Left lobe of liver (tissue), 2 donors: Measurements from ENCODE around the gene ZNF407. TPM values are rescaled to one million over a fixed set of nuclear protein-coding genes. Genes with fewer than 3 reads are reported as not detected.

Experiments used
- ATAC-seq: fragments of 200-7000 bp; cut with Tn5 transposase; one replicate; pipeline ENCODE4 v1.9.1; 2020; ENCODE audit warnings: mild to moderate bottlenecking, moderate library complexity
- DNase-seq: peaks from one replicate; pipeline ENCODE4 v3.0.0-alpha.2; 2020; ENCODE audit warnings: low spot score
- total RNA-seq: library from RNA; stranded (reverse); gene quantifications from one replicate; pipeline ENCODE4 v1.2.1, GENCODE V29; 2021
- donor health status: DM: no; HTN: no; CAD: no; lungs with moderate emphysema.
- donor health status: DM: no; HTN: yes; CAD: no.

Gene ZNF407
- total RNA-seq, 1 donor from 2014 or later, result 4.9 TPM

DNA sequence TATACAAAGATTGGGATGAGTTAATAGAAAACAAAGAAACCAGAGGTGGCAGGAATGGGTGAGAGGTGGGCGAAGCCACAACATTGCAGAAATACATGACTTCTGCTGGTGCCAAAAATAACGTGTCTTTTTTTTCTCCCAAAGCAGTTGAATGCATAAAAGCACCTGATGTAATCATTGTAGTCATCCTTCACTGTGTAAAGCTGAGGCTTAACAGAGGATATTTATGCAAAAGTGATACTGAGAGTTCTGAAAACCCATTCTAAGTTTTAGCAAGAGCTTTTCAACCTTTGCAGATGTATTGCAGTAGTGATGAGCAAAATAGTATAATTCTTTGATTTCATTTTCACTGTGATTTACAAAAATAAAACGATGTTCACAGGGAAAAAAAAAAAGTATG is 438.3 kb downstream of the ZNF407 start:
- DNase-seq, result no peak
- no peak for ATAC-seq

DNA sequence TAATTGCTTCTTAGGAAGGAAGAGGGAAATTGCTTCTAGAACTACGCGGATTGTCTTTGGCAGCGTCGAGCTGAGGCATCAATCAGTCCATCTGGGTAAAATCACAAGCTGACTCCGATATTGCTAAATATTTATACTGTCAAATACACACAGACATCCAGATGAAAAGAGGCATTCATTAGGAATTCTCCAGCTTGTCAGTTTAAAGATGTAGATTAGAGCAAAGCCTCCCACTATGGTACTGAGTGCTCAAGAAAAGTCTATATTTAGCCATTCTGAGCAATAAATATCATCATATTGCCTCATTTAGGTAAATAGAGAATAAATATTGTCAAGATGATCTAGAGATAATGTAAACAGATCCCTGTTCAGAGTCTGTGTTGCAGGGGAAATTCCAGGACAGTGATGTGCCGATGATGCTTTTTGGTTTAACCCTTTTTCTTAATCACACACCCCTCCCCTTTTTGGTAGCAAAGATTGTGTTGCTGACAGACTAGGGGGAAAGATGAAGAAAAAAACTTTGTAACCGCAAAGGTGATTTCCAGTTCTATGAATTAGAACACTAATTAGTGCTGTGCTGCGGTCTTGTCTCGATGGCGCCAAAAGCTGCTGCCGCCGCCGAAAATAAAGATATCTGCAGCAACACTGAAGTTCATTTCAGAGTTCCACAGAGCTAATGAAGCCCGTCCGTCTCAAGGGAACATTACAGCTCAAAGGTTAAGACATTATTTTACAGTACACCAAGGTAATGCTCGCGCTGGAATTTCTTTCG is 439.4 kb downstream of the ZNF407 start:
- DNase-seq (no peak), ATAC-seq (no peak)

DNA sequence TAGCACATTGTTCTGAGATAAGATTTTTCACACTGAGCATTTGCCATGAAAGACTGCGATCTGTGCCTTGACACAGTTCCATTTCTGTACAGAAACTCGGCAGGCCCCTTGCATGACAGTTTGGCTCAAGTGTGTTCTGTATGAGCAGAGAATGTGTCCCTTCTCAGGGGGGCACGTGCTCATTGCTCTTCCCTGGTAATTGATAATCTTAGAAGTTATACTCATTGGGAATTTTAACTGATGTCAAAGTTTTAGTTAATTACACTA is 440.0 kb downstream of the ZNF407 start:
- ATAC-seq (no peak), DNase-seq (no peak)

DNA sequence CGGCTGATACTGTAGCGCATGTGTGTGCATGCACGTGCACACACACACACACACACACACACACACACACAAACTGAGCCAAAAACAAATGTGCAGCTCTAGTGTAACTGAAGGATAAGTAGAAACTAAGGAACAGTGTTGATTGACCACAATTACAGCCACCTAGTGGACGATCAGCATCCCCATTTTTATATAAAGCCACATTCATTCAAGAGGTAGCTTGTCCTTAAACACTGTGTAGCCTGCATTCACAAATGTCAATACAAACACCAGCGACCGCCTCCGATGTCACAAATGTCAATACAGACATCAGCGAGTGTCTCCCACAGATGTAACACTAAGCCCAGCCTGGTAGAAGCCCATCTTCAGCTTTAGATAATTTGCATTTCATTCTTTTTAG is 443.9 kb downstream of the ZNF407 start:
- no peak for DNase-seq
- ATAC-seq, result peak; percentile 86

DNA sequence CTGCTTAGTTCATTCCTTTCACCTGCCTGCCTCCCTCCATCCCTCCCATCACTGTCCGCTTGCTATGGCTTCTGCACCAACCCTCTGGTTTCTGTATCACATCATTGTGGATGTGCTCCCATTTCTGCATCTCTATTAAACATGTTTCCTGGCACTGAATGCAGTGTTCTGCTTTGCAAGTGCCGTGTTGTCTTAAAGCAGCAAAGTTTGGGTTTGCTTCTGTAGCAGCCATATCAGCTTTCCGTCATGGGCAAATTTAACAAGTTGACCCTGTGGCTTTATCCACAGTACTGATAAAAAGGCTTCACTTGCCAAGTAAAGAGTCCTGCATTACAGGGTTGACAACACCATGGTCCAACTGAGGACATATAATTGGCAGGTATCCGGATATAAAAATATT is 445.8 kb downstream of the ZNF407 start:
- ATAC-seq, result no peak
- no peak for DNase-seq

DNA sequence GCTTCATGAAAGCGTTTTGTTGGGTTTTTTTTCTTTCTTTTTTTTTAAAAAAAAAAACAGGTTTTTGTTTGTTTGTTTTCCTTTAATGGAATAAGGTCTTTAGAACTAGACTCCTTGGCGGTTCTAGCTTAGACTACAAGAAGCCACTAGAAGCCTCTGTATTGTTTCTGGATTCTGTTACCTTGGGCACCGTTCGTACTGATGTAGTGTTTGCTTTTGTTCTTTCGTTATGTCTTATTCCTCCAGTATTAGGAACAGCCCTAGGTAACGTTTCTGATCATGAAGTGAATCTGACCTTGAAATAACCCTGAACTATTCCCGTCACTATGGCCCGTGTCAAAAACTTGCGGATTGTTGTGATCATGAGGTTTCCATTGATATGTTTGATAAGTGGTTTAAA is 446.6 kb downstream of the ZNF407 start:
- no peak for DNase-seq
- no peak for ATAC-seq

DNA sequence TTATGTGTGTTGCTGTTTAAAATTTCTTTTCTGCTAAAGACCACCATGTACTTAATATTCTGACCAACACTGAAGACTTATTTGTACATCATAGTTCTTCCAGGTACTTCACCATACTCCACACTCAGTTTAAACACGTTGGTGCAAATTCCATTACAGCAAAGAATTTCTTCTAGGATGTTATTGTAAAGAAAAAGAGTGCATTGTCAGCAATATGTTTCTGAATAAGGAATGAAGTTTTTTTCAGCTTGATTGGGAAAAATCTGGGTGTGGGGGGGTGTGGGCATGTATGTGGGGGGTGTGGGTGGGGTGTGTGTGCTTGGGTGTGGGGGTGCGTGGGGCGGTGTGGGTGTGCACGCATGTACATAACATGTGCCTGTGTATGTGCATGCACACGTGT is 447.1 kb downstream of the ZNF407 start:
- DNase-seq (no peak), ATAC-seq (no peak)

DNA sequence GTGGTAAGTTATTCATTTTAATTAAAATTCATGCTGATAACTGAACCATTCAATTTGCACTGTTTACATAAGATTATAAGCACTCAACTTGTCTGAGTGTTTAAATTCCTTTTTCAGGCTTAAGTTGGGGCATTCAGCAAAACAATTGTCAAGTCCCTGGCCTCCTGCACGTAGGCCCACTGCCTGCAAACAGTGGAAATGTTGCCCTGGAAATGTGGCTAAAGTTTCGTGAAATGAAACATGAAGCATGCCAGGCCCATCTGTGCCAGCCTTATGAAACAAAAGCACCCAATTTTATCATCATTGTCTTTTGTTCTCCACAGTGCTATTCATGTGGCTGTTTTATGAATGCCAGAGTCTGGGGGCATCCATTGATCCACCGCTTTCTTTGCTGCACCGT is 447.6 kb downstream of the ZNF407 start:
- ATAC-seq (no peak), DNase-seq (no peak)

DNA sequence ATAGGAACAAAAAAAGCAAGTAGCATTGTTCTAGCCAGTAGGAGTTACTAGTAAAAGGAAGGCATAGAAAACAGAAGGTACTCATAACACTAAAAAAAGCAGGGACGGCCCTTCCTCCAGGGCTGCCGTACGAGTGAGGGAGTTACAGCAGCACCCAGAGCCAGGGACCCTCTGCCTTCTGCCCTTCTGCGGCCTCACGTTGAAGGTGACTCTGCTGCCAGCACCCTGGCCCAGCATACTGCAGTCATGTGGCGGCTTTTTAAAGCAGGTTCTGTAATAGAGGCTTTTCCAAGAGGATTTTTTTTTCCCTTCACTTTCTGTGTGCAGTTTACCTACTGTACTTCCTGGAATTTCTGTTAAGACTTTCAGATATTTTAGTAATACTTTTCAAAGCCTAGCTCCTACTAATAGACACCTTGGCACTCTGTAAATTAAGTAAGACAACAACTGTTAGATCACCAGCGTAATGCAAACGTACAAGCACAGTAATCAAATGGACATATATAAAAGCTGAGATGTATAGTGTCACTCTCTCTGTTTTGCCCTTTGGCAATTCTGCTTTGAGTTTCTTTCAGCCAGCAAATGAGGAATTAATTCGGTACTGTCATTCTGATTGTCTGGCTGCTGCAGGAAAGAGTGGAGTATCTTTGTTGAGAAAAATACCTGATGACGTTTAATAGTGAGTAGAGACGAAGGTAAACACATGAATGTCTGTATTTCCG is 449.7 kb downstream of the ZNF407 start:
- no peak for ATAC-seq
- no peak for DNase-seq

DNA sequence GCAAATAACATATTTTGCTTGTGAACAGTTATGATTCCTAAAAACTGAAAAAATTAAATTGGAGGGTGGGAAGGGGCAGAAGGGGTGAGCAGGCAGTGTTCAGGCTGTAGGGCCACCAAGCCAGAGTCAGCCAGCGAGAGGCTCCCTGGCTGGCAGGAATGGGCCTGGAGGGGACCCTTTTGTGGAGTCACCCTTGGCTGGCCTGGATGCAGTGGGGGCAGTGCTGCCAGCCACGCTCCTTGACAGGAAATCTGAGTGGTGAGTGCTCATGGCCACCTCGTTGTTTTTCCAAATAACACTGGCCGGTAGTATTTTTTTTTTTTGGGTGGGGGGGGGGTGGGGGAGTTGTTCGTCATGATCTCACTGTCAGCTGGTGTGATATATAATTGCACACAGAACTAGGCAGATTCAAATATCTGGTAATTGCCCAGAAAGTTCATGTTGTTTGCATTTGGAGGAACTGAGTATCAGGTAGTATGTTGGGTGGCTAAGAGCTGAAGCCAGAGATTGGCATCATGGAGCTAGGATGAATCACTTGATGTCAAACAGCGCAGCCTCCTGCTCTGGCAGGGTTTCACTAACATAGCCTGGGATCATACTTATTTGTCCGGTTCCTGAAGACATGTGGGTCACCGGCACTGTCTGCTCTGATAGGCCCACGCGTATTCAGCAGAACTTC is 451.2 kb downstream of the ZNF407 start:
- DNase-seq, result no peak
- no peak for ATAC-seq

DNA sequence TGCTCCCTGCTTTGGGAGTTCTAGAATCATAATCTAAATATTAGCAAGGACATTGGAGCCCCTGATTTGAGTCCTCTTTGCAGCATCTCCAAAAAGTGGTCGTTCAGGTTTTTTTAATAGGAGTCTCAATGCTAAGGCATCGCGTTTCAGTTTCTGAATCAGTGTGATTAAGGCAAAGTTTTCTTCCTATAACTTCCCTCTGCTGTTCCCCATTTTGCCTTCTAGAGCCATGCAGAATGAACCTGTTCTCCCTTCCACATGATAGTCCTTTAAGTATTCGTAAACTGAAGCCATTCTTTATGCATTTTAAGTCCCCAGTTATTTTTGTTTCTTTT is 451.8 kb downstream of the ZNF407 start:
- ATAC-seq, result no peak
- no peak for DNase-seq

DNA sequence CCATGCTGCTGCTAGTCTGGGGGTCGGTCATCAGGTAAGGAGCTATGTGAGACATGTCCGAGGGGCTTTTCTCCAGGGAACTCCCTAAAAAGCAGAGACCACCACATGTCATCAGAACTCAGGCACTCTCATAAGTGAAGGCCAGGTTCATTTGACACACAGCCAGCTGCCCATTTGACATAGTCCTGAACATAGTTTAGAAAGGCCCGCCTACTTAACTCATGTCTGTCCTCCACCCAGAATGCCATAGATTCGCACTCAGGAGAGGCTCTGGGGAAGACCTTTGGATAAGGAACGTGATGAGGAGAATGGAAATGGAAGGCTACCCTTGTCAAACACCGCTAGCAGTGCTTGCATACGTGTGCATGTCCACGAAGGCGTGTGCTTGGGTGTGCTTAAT is 454.1 kb downstream of the ZNF407 start:
- ATAC-seq (no peak), DNase-seq (no peak)

DNA sequence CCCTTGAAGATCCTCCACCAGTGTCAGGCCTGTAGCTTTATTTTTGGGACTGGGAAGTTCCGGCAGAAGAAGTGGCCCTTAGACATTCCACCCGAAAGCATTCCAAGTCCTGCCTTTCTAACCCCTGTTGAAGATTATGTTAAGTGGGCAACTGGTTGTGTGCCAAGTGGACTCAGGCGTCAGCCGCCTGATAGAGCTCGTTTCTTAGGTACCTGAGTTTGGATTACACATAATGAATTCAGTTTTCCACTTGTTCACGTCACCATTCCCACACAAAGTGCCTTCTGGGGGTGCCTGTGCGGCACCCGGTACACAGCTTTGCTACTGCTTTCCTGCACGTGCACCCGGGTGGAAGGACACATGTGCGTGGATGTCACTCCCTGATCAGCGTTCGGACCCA is 454.8 kb downstream of the ZNF407 start:
- DNase-seq (no peak), ATAC-seq (no peak)

DNA sequence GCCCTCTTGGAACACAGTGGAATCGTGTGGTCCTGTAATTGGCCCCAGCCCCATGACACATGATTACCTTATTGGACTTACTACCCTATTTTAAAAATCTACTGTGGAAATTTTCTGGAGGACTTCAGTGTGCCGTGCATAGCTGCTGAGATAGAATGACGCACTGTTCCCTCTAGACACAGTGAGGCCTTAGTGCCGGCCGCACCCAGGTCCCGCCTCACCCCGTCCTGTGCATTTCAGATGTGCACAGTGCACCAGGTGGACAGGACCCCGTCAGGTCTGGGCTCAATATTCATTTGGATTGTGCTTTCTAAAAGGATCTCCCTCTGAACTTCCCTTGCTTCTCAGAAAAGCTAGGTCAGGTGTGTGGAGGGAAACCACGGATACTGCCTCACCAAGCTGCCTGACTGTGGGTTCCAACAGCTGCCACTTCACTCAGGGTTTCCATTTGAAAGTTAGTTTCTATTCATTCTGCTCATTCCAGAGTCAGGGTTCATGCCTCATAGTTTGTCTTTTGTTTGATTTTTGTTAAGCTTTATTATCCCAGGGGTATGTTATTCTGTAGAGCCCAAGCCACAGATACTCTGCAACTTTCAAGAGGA is 455.5 kb downstream of the ZNF407 start:
- ATAC-seq, result no peak
- DNase-seq, result no peak

DNA sequence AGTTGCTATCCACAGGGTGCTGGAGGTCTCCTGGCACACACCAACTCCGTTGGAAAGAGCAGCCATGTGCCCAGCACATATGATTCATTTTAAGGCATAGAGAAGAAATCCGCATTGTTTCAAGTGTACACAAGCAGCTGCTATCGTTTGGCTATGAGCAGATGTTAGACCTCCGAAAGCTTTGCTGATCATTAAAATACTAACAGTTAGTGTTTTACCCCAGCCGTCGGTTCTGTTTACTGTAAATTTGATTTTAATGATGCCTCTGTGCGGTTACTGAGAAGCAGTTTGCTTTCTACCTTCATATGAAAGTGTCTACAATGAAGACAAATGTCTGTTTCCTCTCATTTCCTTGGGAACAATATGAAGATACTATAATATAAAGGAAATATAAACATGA is 456.4 kb downstream of the ZNF407 start:
- ATAC-seq (no peak), DNase-seq (no peak)

DNA sequence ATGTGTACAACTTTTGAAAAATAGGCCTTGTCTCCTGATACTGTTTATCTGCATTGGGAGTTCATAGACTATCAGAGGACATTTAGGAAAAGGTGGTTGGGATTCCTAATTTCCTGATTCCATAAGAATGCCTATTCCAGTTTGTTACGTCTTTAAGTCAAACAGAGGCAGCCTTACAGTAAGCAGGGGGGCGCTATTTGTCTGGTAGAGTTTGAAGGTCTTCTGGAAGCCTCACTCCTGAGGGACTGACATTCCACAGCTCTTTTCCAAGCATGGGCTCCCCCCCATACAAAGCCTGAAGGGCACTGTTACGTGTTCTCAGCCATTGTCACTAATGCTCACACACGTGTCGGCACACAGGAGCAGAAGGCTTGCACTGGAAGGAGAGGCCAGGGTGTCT is 456.9 kb downstream of the ZNF407 start:
- no peak for DNase-seq
- ATAC-seq, result no peak

DNA sequence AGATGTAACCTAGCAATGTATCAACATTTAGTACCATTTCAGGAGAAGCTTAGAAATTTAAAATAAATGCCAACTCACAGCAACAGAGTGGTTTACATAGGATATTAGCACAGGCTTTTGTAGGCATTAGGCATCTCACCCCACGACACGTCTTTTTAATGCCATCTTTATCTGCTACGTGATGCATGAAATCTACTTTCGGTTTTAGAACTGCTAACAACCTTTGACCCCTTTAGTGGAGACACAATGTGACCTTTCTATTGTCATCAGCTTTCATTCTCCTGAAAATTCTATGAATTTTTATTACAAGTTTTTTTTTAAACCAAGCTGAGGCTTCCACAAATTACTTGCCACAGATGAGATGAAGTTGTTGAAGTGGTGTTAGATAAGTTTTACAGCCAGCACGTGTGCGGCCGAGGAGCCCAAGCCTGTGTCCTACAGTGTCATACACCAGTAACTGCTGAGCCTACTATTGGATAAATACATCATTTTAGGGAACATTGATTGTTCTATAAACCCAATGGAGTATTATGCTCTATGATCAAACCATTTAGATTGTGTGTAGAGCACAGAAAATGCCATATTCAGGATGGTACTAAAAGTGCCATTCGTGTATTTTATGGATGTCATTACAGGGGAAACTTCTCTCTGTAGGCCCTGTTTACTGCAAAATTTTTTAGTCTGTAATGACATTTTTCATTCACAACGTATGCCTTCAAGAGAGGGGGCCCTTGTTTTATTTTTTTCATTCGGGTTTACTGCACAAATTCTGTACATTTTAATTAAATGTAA is 459.7 kb downstream of the ZNF407 start:
- ATAC-seq (peak; percentile 63), DNase-seq (no peak)

DNA sequence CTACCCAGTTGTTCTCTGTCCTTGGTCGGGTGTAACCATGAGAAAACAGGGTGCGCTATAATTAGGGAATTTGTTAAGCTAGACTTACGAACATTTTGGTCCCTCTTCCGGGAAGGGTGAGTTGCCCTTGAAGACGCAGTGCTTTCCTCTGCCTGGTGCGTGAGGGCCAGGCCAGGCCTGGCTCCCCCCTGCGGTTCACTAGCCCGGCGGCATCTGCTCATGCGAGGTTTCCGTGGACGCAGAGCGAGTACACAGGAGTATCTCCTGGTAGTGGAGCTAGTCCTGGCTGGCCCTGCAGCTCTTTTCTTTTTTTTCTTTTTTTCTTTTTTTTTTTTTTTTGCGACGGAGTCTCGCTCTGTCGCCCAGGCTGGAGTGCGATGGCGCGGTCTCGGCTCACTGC is 462.5 kb downstream of the ZNF407 start:
- ATAC-seq, result no peak
- no peak for DNase-seq

DNA sequence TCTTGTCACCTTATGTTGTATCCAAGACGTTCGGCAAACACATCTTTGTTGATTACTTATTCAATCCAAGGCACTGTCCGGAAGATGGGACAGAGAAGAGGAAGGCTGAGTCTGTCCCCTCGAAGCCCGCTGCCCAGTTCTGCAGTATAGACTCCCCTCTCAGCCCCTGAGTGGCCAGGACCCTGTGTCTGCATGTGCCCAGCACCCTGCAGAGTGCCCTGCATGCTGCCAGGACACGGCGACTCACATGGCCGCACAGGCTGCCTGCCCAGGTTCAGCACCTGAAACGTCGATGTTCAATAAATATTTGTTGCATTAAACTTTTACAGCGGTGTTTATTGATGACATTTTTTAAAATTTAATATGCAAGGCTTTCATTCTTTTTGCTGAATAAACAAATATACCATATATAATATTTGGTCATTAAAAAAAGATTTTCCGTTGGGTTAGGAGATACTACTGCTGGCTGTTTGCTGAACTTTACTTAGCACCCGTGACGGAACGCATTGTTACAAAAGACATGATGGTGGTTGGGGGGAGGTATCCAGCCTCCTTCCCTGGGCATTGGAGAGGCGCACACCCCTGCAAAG is 464.7 kb downstream of the ZNF407 start:
- ATAC-seq (no peak), DNase-seq (no peak)

DNA sequence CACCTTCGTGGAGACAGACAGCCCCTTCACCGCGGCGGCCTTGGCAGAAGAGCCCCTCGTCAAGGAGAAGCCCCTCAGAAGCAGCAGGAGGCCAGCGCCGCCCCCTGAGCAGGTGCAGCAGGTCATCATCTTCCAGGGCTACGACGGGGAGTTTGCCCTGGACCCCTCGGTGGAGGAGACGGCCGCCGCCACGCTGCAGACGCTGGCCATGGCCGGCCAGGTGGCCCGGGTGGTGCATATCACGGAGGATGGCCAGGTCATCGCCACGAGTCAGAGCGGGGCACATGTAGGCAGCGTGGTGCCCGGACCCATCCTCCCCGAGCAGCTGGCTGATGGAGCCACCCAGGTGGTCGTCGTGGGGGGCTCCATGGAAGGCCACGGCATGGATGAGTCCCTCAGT is 465.5 kb downstream of the ZNF407 start:
- no peak for ATAC-seq
- no peak for DNase-seq
